ENCODE data around the gene PI4KB. TPM values are rescaled to one million over a fixed set of nuclear protein-coding genes. Genes with fewer than 3 reads are reported as not detected.

PI4KB gene
- total RNA-seq, 1 donor from 2014 or later: 68.7 TPM

GRCh38 chr1:151266315-151266714 is 60.9 kb downstream of the PI4KB start:
- DNase-seq: no peak
- Mint-ChIP-seq H3K36me3 (ENCODE audit: unreplicated experiment) (peaks cover 5% of the 10 kb centered on the region), H3K4me3 (ENCODE audit: unreplicated experiment) (no peak overlapping the region), H3K4me1 (ENCODE audit: low read depth, unreplicated experiment) (no peaks in the 10 kb centered on the region), H3K27ac (ENCODE audit: unreplicated experiment) (no peak overlapping the region), H3K9me3 (ENCODE audit: unreplicated experiment) (peaks cover 4% of the 10 kb centered on the region), H3K27me3 (ENCODE audit: unreplicated experiment) (peaks cover 4% of the 10 kb centered on the region)
- TF ChIP-seq, protein P1, sequence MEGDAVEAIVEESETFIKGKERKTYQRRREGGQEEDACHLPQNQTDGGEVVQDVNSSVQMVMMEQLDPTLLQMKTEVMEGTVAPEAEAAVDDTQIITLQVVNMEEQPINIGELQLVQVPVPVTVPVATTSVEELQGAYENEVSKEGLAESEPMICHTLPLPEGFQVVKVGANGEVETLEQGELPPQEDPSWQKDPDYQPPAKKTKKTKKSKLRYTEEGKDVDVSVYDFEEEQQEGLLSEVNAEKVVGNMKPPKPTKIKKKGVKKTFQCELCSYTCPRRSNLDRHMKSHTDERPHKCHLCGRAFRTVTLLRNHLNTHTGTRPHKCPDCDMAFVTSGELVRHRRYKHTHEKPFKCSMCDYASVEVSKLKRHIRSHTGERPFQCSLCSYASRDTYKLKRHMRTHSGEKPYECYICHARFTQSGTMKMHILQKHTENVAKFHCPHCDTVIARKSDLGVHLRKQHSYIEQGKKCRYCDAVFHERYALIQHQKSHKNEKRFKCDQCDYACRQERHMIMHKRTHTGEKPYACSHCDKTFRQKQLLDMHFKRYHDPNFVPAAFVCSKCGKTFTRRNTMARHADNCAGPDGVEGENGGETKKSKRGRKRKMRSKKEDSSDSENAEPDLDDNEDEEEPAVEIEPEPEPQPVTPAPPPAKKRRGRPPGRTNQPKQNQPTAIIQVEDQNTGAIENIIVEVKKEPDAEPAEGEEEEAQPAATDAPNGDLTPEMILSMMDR (IDR thresholded peaks at IDR 0.05; ENCODE audit: partially characterized antibody, unreplicated experiment): no peak

DNA sequence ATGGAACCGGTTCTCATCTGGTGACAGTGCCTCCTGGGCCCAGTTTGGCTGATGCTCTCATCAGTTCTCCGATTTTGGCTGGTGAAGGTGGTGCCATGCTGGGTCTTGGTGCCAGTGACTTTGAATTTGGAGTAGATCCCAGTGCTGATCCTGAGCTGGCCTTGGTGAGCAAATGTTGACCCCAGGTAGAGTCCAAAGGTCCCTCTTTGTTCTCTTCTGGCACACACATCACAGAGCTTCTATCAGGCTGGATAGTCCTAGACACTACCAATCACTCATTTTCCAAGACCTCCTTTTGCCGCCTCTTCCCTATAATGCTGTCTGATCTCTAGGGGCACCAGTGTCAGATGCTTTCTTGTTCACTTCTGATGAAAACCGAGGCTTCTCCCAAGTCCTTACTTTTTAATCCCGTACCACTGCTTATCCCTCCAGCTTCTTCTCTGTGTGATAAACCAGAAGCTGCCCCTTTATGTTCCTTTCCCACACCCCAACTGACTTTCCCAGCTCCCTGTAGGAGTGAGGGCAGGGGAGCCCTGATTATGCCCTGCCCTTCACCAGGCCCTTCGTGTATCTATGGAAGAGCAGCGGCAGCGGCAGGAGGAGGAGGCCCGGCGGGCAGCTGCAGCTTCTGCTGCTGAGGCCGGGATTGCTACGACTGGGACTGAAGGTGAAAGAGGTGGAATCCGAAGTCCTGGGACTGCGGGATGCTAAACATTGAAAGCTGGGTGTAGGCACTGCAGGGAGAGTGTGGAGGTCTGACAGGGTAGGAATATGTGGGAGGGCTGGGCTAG is 61.6 kb downstream of the PI4KB start:
- H3K36me3 Mint-ChIP-seq (ENCODE audit: unreplicated experiment): peaks cover 5% of the 10 kb centered on the region
- no peak overlapping the region for H3K4me3 Mint-ChIP-seq (ENCODE audit: unreplicated experiment)
- no peak overlapping the region for H3K27ac Mint-ChIP-seq (ENCODE audit: unreplicated experiment)

GRCh38 chr1:151259351-151259750 is 67.9 kb downstream of the PI4KB start:
- H3K9me3 Mint-ChIP-seq (ENCODE audit: unreplicated experiment): peaks cover 9% of the 10 kb centered on the region
- DNase-seq: no peak
- peaks cover 5% of the 10 kb centered on the region for H3K36me3 Mint-ChIP-seq (ENCODE audit: unreplicated experiment)
- peaks cover 5% of the 10 kb centered on the region for H3K27me3 Mint-ChIP-seq (ENCODE audit: unreplicated experiment)
- TF ChIP-seq, protein P1 (IDR thresholded peaks at IDR 0.05; ENCODE audit: partially characterized antibody, unreplicated experiment): no peak
- no peak overlapping the region for H3K27ac Mint-ChIP-seq (ENCODE audit: unreplicated experiment)
- H3K4me1 Mint-ChIP-seq (ENCODE audit: low read depth, unreplicated experiment): peaks cover 2% of the 10 kb centered on the region
- H3K4me3 Mint-ChIP-seq (ENCODE audit: unreplicated experiment): no peak overlapping the region

More for the DNA sequence above, 61.6 kb downstream of the PI4KB start:
- Mint-ChIP-seq H3K4me1 (ENCODE audit: low read depth, unreplicated experiment) (no peaks in the 10 kb centered on the region), H3K9me3 (ENCODE audit: unreplicated experiment) (peaks cover 4% of the 10 kb centered on the region), H3K27me3 (ENCODE audit: unreplicated experiment) (peaks cover 4% of the 10 kb centered on the region)
- DNase-seq: no peak
- TF ChIP-seq, protein P1 (IDR thresholded peaks at IDR 0.05; ENCODE audit: partially characterized antibody, unreplicated experiment): no peak

- H3K27ac Mint-ChIP-seq (ENCODE audit: unreplicated experiment): peak overlapping the region; percentile 95
- peaks cover 7% of the 10 kb centered on the region for H3K27me3 Mint-ChIP-seq (ENCODE audit: unreplicated experiment)
- TF ChIP-seq, protein P1 (IDR thresholded peaks at IDR 0.05; ENCODE audit: partially characterized antibody, unreplicated experiment): no peak
- no peak for DNase-seq
- peaks cover 2% of the 10 kb centered on the region for H3K4me1 Mint-ChIP-seq (ENCODE audit: low read depth, unreplicated experiment)
- H3K4me3 Mint-ChIP-seq (ENCODE audit: unreplicated experiment): peak overlapping the region; percentile 96
- peaks cover 11% of the 10 kb centered on the region for H3K9me3 Mint-ChIP-seq (ENCODE audit: unreplicated experiment)
- H3K36me3 Mint-ChIP-seq (ENCODE audit: unreplicated experiment): peaks cover 5% of the 10 kb centered on the region
Observed at GRCh38 chr1:151255381-151255780, 71.8 kb downstream of the PI4KB start.
